Prostate gland (tissue), 2 donors: Measurements from ENCODE around the gene EPHA5.

ENCODE experiments used
- CTCF ChIP-seq, 4 experiments: fragments of 200-600 bp in 2 of 4; fragments of 450-650 bp in 2 of 4; sonication (generic) in 2 of 4; IDR thresholded peaks; 1 replicate in 3 of 4; 2 replicates in 1 of 4; pipeline ENCODE4 v1.5.1; 2016 to 2019; ENCODE audit warnings: antibody characterized with exemption in 4 of 4, mild to moderate bottlenecking in 2 of 4, moderate library complexity in 2 of 4
- POLR2A ChIP-seq: fragments of 450-650 bp; IDR thresholded peaks from one replicate; pipeline ENCODE4 v1.6.1; 2016; ENCODE audit warnings: antibody characterized with exemption, mild to moderate bottlenecking

GRCh38 chr4:65495439-65495838 lies 174.8 kb downstream of the EPHA5 start:
- TF ChIP-seq POLR2A (no peak), CTCF (IDR thresholded peaks at IDR 0.05) (no peak)
